ENCODE results near the gene PDIA4. TPM values are rescaled to one million over a fixed set of nuclear protein-coding genes. Genes with fewer than 3 reads are reported as not detected.
"Not testable (repeated sequence)": the region's sequence is repeated elsewhere in the genome, so short reads cannot be mapped to it uniquely, and the experiment has no call there.

Gene PDIA4
- total RNA-seq, 1 experiment from 2014 or later: 327 TPM

- no peak for DNase-seq (ENCODE audit: low spot score)
These were observed 8.4 kb upstream of the PDIA4 start for GRCh38 chr7:149036676-149037075.

GRCh38 chr7:149031353-149031910 is 3.1 kb upstream of the PDIA4 start:
- DNase-seq (ENCODE audit: low spot score): no peak

DNA sequence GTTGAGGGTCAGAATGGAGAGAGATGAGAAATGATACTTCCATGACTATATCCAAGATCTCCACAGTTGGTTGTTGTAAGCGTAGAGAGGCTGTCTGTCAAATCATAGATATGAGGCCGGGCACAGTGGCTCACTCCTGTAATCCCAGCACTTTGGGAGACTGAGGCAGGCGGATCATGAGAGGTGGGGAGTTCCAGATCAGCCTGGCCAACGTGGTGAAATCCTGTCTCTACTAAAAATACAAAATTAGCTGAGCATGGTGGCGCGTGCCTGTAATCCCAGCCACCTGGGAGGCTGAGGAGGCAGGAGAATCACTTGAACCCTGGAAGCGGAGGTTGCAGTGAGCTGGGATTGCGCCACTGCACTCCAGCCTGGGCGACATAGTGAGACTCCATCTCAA is 2.1 kb upstream of the PDIA4 start:
- not testable (repeated sequence) for DNase-seq (ENCODE audit: low spot score)

- peak; percentile 60 for DNase-seq (ENCODE audit: low spot score)
These were observed 527 bp downstream of the PDIA4 start for GRCh38 chr7:149027611-149028345.

GRCh38 chr7:149027055-149027454 is 1.2 kb downstream of the PDIA4 start:
- peak; percentile 11 for DNase-seq (ENCODE audit: low spot score)

GRCh38 chr7:149023662-149024061 is 4.6 kb downstream of the PDIA4 start:
- DNase-seq (ENCODE audit: low spot score): no peak

DNA sequence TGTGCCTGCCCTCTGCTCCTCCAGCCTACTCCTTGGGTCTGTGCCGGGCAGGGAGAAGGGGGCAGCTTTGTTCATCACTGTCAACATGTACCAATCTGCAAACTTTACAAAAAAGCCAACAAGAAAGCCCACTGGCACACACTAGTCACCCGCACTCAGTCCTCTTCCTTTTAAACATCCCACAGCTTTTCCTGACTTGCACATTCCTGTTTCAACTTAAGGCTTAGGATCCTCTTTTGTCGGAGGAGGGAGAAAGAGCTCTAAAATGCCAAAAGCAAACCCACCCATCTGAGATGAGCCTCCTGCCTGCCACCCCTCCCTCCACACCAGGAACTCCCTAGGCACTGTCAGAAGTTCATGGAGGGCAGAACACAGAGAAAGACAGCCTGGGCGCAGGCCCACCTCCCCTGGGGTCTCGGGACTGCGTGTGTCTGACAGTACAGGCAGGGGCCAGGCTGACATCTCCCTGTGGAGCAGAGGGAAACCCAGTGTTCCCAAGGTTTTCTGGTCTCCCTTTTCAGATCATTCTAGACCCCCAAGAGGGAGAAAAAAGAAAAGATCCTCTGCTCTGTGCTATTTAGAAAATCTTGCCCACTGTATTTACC is 5.4 kb downstream of the PDIA4 start:
- DNase-seq (ENCODE audit: low spot score): no peak

- DNase-seq (ENCODE audit: low spot score): no peak
These were observed 6.6 kb downstream of the PDIA4 start for GRCh38 chr7:149021725-149022062.

- no peak for DNase-seq (ENCODE audit: low spot score)
These were observed 7.8 kb downstream of the PDIA4 start for GRCh38 chr7:149020483-149020882.

DNA sequence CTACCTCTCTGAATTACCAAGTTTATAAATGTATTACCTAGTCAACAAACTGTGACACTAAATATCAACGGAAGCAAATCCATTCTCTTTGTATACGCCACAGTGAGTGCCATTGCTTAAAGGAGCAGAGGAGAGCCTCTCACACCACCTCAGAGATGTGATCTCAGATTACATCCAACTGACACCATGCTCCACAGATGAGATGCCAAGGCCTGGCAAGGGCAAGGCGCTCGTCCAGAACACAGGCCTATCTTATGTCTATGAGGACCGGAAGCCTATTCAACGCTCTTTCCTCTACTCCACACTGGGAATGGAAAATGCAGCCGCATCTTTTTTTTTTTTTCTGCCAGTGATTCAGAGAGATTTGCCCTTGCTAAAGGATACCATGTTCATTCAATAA is 11.4 kb downstream of the PDIA4 start:
- DNase-seq (ENCODE audit: low spot score): no peak

DNA sequence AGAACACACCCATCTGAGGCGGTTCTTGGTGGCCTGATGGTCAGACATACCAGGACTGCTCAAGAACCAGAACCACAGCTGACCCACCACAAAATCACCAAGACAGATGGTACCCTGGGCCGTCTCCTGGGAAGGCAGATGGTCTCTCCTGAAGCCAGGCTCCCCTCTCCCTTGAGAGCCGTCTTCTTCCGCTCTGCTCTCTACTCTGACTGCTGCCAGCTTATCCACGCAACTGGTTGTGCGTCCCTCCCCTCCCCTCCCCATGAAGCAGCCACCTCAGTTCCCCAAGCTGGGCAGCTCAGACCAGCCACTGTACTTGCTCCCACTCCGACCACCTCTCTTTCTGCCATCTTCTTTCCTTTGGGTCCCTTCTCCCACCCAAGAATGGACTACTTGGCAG is 14.0 kb downstream of the PDIA4 start:
- no peak for DNase-seq (ENCODE audit: low spot score)

- no peak for DNase-seq (ENCODE audit: low spot score)
These were observed 14.4 kb downstream of the PDIA4 start for GRCh38 chr7:149013876-149014275.

- not testable (repeated sequence) for DNase-seq (ENCODE audit: low spot score)
These were observed 15.6 kb downstream of the PDIA4 start for GRCh38 chr7:149012730-149013129.

- no peak for DNase-seq (ENCODE audit: low spot score)
These were observed 16.8 kb downstream of the PDIA4 start for GRCh38 chr7:149011491-149011890.

DNA sequence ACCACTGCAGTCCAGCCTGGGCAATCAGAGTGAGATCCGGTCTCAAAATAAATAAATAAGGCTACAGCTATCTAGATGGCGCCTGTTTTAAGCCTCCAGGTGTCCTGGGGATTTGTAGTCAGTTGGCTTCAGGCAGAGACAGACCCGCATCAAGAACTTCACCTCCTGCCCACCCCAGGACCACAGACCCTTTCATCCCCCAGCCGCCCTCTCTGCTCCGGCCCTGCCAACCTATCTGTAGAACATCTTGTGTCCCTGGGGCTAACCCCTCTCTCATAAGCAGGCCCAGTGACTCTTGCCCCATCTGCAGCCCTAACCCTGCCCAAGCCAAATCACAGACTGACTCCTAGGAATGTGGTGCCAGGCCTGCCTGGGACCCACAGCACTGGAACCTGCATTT is 17.9 kb downstream of the PDIA4 start:
- no peak for DNase-seq (ENCODE audit: low spot score)

GRCh38 chr7:149009527-149009926 is 18.8 kb downstream of the PDIA4 start:
- no peak for DNase-seq (ENCODE audit: low spot score)

DNA sequence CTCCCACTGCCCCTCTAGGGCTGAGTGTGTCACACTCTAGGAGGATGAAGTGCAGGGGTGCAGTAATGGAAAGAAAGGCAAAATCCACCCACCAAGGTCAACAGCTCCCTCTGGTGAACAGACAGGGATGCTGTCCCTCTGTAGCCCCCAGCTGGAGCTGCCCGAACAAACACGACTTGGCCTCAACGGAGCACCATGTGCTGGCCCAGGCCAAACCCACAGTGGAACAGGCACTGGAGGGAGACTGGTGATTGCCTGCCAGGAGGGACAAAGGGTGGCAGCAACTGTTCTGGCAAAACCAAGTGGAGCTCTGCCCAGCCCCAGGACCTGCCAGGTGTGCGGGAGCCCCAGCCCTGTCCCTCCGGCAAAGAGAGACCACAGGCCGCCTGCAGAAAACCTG is 20.7 kb downstream of the PDIA4 start:
- DNase-seq (ENCODE audit: low spot score): no peak

- no peak for DNase-seq (ENCODE audit: low spot score)
These were observed 21.2 kb downstream of the PDIA4 start for GRCh38 chr7:149007146-149007545.

DNA sequence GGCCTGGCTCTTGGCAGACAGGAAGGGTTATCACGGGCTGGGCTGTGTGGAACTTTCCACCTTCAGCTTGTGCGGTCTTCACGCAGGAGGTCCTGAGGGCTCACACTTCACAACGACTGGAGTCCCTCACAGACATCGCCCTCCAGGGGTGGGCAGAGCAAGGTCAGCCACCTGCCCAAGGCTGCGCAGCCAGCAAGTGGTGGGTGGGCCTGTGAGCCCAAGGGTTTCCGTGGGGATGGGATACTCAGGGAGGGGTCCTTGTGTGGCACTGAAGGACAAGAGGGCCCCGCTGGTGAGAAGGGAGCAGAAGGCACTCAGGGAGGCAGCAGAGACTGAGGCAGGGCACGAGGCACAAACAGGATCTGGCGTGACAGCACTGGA is 22.0 kb downstream of the PDIA4 start:
- DNase-seq (ENCODE audit: low spot score): no peak

GRCh38 chr7:149005427-149006344 is 22.6 kb downstream of the PDIA4 start:
- DNase-seq (ENCODE audit: low spot score): peak; percentile 87

- DNase-seq (ENCODE audit: low spot score): no peak
These were observed 23.6 kb downstream of the PDIA4 start for GRCh38 chr7:149004405-149005370.
